Activated CD4-positive, alpha-beta T cell treated with anti-CD3 and anti-CD28 coated beads for 4 hours (primary cell): Measurements from ENCODE around the gene PHRF1.

ENCODE experiments used
- DNase-seq, 2 donors: peaks; one replicate each; pipeline ENCODE4 v3.0.0-alpha.2; 2020

PHRF1 gene

DNA sequence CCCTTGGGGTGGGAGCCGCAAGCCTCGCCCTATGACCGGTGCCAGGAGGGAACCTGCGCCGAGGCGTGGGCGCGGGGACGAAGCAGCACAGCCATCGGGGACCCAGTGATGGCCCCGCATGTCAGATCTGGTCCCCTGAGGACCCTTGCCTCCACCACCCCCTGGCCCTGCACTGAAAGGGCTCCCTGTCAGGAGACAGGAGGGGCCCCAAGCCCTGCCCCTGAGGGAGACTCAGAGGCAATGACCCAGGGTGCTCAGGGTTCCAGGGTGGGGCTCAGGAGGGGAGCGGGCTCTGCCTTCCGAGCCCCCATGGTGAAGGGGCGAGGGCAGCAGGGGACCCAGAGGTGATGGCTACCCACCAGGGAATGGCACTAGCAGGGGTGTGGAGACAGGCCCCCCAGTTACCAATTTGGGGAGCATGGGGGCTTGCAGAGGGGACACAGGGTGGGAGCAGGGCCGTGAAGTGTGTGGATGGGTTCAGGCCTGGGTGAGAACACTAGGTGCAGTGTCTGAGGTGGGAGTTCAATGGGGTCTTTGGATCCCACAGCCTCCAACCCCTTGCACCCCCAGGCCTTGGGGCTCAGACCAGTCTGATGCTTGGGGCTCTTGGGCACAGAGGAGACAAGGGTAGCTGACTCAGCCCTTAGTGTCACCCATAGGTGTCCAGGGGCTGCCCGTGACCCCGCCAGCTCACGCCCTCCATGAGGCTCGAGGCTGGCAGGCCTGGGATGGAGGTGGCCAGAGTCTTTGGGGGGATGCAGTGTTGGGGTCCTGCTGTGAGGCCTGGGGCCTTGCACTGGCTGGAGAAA, 38.4 kb upstream of the PHRF1 start:
- no peak for DNase-seq

DNA sequence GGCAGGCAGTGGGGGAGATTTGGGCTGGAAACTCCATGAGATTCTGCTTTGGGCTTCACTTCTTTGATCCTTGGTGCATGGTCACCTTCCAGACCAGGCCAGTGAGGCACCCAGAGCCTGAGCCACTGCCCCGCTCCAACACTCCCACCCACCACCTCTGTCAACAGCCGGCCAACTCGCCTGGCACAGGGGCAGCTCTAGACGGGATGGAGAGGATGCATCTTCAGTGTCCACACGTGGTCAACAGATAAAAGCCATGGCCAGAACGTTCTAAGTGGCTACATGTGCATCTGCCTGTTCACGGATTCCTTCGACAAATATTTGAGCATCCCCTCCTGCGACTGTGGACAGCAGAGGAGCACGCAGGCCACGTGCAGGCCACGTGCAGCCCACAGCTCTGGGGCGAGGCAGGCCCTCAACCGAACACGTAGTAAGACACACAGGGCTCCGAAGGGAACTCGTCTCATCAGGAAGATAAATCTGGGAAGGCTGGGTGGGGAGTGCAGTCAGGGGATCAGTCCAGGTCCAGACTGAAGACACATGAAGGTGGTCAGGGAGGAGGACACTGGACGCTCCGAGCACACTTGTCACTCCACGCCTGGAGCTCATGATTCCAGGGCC, 37.7 kb upstream of the PHRF1 start:
- DNase-seq = no peak

GRCh38 chr11:539971-540481, 36.2 kb upstream of the PHRF1 start:
- no peak for DNase-seq

DNA sequence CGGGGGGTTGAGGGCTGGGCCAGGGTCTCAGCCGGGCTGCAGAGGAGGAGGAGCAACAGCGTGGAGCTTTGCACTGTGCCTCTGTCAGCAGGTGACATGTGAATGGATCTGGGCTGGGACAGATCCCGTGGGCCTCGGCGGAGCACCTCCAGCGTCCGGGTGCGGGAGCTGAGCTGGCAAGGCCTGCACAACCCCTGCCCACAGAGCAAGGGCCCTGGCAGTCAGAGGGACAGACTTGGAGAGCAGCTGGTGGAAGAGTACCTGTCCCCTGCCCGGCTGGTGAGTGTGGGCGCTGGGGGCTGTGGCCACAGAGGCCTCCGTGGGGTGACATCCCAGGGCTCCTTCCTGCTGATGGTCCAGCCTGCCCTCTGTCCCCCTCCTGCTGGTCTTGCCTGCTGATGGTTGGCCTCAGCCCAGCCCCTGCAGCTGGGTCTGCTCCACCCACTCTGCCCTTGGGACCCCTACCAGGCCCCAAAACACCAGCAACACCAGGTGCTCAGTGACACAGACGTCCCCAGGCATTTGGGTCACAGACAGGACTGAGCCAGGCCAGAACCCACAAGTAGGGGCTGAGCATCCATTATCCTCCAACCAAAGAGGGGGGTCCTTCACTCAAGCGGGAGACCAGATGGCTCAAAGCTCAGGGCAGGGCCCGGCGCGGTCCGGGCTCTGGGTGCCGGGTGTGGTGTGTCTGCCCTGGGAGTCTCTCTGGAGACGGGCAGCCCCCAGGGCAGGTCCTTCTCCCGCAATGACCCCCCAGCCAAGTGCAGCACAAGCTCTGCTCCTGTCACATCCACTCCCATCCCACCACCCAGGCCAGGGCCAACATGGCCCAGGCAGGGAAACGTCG, 35.5 kb upstream of the PHRF1 start:
- DNase-seq = no peak

- no peak for DNase-seq
Observed at GRCh38 chr11:541433-541885, 34.8 kb upstream of the PHRF1 start.

- DNase-seq = no peak
Observed at GRCh38 chr11:544817-545166, 31.5 kb upstream of the PHRF1 start.

- no peak for DNase-seq
Observed at GRCh38 chr11:545171-545570, 31.1 kb upstream of the PHRF1 start.

DNA sequence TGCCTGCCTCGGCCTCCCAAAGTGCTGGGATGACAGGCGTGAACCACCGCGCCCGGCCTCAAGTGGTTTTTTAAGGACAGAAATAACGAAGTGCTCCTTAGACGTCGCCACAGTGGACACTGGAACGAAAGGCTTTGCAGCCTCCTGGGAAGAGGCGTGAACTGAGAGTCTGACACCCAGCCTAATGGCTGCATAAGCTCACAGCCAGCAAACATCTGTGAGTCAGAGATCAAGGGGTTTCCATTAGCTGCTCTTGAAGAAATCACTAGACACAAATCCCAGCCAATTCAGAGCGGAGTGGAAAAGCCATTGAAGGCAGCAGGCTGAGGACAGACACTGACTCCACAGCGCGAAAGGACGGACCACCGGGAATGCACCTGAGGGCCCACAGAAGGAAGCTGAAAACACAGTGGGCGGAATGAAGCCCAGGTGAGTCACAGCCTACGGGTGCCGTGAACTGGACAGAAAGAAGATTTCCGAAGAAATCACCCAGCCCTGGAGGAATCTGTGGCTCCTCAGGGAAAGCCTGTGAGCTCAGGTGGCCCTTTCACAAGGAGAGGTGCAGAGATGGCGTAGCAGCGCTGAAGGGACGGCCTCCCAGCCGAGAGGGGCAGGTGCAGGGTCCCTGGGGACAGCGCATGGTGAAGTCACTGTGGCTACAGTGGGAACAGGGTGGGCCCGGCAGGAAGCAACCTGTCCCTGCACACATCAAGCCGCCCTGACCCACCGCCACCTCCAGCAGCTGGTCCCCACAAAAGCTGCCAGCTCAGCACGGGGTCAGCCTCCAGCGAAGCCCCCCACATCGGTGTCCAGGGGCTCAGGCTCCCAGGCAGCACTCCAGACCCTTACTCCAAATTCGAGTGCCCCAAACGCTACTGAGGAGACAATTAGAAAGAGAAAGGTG, 27.3 kb upstream of the PHRF1 start:
- DNase-seq = no peak

DNA sequence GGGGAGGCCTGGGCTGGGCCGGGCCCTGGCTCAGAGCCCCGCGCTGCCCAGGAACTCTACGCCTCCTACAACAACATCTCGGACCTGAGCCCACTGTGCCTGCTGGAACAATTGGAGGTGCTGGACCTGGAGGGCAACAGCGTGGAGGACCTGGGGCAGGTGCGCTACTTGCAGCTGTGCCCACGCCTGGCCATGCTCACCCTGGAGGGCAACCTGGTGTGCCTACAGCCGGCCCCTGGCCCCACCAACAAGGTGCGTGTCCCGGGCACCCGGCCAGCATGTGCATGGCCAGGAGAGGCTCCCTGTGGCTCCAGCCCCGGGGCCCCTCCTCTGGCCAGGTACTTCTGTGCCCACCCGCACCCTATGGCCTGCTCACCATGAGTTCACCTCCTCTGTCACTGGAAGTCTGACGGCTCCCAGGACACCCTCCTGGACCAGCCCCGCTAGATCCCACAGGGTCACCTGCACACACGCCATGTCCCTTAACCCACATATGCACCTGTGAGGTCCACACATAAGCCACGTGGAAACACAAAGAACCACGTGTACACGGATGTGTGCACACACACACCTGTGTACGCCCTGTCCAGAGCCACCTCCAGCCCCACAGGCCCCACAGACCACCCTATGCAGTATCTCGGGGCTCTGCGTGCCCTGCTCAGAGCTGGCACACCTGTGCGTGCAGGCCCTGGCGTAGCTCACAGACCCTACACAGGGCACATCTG, 26.1 kb upstream of the PHRF1 start:
- DNase-seq = no peak

- DNase-seq = no peak
Observed at GRCh38 chr11:550746-551085, 25.6 kb upstream of the PHRF1 start.

GRCh38 chr11:551131-551530, 25.1 kb upstream of the PHRF1 start:
- DNase-seq = no peak

DNA sequence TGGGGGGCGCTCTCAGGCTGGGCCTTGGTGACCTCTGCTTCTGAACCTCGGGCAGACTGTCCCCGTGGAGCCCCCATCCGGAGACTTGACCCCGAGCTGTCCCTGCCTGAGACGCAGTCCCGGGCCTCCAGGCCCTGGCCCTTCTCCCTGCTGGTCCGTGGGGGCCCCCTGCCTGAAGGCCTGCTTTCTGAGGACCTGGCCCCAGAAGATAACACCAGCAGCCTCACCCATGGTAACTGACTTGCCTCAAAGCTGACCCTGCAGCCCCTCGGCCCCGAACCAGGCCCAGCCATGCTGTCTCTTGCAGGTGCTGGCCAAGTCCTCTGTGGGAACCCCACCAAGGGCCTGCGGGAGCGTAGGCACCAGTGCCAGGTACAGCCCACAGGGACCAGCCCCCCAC, 24.7 kb upstream of the PHRF1 start:
- no peak for DNase-seq

- DNase-seq = no peak
Observed at GRCh38 chr11:553083-553987, 22.9 kb upstream of the PHRF1 start.

- DNase-seq = no peak
Observed at GRCh38 chr11:553988-554340, 22.3 kb upstream of the PHRF1 start.

DNA sequence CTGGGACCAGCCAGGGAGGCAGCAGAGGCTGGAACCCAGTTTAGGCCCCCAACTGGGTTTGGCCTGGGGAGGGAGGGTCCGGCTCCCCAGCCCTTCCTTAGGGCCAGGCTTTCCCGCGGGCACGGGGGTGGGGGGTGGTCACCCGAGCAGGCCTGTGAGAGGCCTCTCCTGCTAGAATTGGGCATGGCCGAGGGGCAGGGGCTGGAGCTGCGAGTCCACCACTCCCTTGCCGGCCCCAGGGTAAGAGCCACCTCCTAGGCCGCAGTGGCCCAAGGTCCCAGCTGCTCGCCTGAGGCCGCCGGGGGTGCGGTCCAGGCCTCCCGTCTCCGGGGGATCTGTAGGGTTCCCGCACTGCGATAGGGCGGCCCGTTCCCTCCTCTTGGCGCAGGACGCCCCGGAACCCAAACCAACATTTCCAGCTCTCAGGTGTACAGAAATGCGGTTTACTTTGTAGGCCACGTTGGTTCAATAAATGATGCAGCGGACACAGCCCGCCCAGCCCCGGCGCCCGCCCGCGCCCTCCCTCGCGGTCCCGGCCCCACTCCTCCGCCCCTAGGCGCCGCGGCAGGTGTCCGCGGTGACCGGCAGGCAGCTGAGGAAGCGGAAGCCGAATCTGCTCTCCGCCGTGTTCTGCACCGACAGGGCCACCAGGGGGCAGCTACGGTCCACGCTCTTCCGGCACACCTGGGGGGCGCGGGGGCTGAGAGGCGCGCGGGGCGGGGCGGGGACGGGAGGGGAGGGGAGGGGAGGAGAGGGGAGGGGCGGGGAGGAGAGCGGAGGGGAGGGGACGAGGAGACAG, 21.6 kb upstream of the PHRF1 start:
- DNase-seq = peak; percentile 80 to 84

DNA sequence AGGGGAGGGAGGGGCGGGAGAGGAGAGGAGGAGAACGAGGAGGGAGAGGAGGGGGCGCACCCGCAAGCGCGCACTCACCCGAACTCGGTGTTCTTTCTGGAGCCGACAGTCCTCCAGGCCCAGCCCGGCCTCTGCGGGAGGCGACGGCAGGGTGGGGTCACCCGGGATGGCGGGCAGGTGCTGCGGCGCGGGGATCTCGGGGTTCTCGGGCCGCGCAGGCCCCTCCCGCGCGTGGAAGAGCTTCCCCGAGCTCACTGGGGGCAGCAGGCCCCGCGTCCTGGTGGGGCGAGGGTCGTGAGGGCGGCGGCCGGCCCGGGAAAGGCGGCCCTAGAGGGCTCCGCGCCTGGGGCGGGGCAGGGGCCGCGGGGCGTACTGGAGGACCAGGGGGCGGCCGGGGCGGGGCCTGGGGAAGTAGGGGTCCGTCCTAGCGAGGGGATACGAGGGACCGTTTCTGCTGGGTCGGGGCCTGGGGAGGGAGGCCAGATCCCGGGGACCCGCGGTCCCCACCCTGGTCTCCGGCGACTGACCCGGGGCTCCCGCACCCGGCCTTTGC, 21.0 kb upstream of the PHRF1 start:
- no peak for DNase-seq

DNA sequence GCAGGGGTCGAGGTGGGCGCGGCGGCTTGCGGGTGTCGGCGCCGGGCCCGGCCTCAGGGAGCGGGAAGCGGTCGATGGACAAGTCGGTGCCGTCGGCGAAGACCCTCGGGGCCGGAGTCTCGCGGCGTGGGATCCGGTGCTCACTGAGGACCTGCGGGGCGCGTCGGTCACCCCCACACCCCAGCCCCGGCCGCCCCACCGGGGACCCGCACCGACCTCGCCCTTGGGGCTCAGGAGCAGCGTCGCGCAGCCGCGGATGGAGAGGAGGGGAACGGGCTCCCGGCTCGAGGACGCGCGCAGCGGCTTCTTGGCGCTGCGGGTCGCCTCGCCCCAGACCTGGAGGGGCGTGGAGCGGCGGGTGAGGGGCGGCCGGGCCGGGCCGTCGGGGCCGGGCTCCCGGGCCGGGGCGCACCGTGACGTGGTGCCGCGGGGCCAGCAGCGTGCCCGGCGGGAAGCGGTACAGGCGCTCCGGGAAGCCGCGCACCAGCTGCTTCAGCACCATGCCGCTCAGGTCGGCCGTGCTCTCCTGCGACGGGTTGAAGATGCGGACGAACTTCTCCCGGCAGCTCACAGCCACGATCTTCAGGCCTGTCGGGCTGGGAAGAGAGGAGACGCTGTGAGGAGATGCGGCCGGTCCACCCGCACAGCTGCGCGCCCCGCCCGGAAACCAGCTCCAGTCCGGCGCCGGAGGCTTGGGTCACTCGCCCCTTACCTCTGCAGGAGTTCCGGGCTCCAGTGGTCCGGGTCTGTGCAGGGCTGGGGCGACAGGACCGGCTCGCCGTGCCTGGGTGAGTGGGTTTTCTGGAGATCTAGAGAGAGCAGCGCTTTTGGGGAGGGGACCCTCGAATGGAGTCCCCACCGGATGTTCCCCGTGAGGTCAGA, 20.2 kb upstream of the PHRF1 start:
- no peak for DNase-seq

GRCh38 chr11:556662-557256, 19.5 kb upstream of the PHRF1 start:
- no peak for DNase-seq
